ACC112 (cell line): ENCODE data around the gene RAB11FIP4.

Source experiments
- H2AFZ ChIP-seq: fragments of 200-600 bp; sonication (generic); one replicate; pipeline ENCODE4 v1.6.0; 2017; ENCODE audit warnings: antibody characterized with exemption, low read length; ENCODE audit not compliant: unreplicated experiment
- H3K27ac ChIP-seq: fragments of 200-600 bp; sonication (generic); 2 replicates; pipeline ENCODE4 v1.5.1; 2014; ENCODE audit warnings: low read depth, mild to moderate bottlenecking, antibody characterized with exemption, low read length, moderate library complexity
- H3K27me3 ChIP-seq: fragments of 200-600 bp; sonication (generic); 2 replicates; pipeline ENCODE4 v1.6.1; 2014; ENCODE audit warnings: mild to moderate bottlenecking, antibody characterized with exemption, low read length, moderate library complexity, mixed read lengths; ENCODE audit not compliant: insufficient read depth
- H3K36me3 ChIP-seq: fragments of 200-600 bp; sonication (generic); 2 replicates; pipeline ENCODE4 v1.6.1; 2016; ENCODE audit warnings: mild to moderate bottlenecking, antibody characterized with exemption, low read length, moderate library complexity, mixed read lengths; ENCODE audit not compliant: insufficient read depth
- H3K4me1 ChIP-seq: fragments of 200-600 bp; sonication (generic); one replicate; pipeline ENCODE4 v1.6.1; 2016; ENCODE audit warnings: low read length, mixed read lengths; ENCODE audit not compliant: insufficient read depth, unreplicated experiment, control insufficient read depth
- H3K4me3 ChIP-seq: fragments of 200-600 bp; sonication (generic); 2 replicates; pipeline ENCODE4 v1.5.1; 2014; ENCODE audit warnings: mild to moderate bottlenecking, low read depth, low read length
- H3K79me2 ChIP-seq: fragments of 200-600 bp; sonication (generic); one replicate; pipeline ENCODE4 v1.6.0; 2016; ENCODE audit warnings: low read length; ENCODE audit not compliant: control insufficient read depth, unreplicated experiment, insufficient read depth

The RAB11FIP4 gene

DNA sequence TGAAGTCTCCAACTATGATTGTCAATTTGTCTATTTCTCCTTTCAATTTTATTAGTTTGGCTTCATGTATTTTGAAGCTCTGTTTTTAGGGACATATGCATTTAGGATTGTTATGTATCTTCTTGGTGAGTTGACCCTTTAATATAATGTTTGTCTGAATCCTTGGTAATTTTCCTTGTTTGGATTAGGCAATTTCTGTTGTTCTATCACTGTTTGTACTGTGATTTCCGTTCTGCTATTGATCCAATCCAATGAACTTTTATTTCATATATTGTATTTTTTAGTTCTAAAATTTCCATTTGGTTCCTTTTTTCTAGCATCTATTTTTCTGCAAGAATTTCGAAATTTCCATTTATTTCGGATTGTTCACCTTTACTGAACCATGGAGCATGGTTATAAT, 31.0 kb downstream of the RAB11FIP4 start:
- Histone ChIP-seq H2AFZ (no peak overlapping the region), H3K4me3 (no peak overlapping the region), H3K27me3 (peaks cover 12% of the 10 kb centered on the region), H3K4me1 (no peaks in the 10 kb centered on the region), H3K79me2 (no peaks in the 10 kb centered on the region), H3K27ac (no peak overlapping the region), H3K36me3 (no peaks in the 10 kb centered on the region)

DNA sequence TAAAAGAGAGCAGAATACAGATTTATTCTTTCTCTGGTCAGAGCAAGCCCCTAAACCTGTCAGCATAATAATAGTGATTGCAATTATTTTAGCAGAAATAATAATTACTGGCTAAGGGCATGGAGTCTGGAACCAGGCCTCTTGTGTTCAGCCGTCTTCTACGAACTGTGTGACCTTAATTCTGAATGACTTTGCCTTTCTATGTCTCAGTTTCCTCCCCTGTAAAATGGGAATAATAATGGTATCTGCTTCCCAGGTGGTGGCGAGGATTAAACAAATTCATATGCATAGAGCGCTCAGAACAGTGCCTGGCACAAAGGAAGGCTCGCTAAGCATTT, 33.4 kb downstream of the RAB11FIP4 start:
- H3K4me1 ChIP-seq = no peaks in the 10 kb centered on the region
- no peak overlapping the region for H3K4me3 ChIP-seq
- no peaks in the 10 kb centered on the region for H3K36me3 ChIP-seq
- peaks cover 24% of the 10 kb centered on the region for H3K27me3 ChIP-seq
- H3K79me2 ChIP-seq = no peaks in the 10 kb centered on the region
- H2AFZ ChIP-seq = no peak overlapping the region
- H3K27ac ChIP-seq = no peak overlapping the region

DNA sequence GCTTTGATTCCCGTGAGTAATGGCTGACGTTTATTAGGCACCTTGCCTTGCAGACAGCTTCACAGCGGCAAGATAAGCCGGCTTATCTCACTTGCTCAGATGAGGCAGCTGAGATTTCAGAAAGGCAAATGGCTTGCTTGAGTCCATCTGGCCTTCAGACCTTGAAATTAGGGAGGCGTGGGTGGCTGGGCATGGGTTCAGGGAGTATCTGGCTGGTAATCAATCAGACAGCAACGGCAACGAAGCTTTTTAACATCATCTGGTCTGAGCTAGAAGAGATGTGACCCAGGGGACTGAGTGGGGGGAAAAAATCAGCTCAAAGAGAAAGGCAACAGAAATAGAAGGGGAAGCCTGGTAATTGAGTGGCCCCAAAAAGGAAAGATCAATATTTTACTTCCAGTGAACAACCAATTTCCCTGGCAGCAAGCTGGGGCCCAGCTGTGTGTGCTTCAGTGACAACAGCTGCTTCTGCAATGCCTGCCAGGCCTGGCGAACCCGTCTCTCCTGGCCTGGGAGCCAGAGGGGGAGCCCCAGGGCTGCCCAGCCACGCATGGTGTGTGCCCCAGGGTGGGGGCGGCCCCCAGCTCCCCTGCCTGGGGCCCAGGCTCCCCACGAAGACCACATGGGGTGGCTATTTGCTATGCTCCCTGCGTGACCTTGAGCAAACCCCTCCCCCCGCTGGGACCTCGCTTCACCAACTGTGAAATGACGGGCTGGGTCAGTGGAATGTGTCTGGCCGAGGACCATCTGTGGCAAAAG, 34.0 kb downstream of the RAB11FIP4 start:
- Histone ChIP-seq H3K4me3 (no peak overlapping the region), H3K36me3 (no peaks in the 10 kb centered on the region), H3K79me2 (no peaks in the 10 kb centered on the region), H2AFZ (no peak overlapping the region), H3K27ac (no peak overlapping the region), H3K27me3 (peaks cover 27% of the 10 kb centered on the region), H3K4me1 (no peaks in the 10 kb centered on the region)

DNA sequence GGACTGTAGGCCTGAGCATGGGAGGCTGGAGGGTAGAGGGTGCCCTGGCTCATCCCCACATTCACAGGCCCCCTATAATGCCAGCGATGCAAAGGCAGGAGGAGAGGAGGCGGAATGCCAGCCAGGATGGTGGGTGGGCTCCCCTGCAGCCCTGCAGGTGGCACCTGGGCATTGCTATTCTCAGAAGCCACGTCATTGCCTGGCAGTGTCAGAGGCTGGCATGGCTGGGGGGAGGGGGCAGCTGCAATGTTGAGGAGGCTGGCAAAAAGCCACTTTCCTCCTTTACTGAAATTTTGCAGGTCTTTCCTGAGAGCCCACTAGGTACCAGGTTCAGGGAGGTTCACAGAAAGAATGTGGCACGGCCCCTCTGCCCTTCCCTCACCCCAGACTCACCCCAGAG, 36.2 kb downstream of the RAB11FIP4 start:
- Histone ChIP-seq H3K27ac (no peak overlapping the region), H3K27me3 (peaks cover 43% of the 10 kb centered on the region), H3K4me1 (no peaks in the 10 kb centered on the region), H2AFZ (no peak overlapping the region), H3K36me3 (no peaks in the 10 kb centered on the region), H3K79me2 (no peaks in the 10 kb centered on the region), H3K4me3 (no peak overlapping the region)

DNA sequence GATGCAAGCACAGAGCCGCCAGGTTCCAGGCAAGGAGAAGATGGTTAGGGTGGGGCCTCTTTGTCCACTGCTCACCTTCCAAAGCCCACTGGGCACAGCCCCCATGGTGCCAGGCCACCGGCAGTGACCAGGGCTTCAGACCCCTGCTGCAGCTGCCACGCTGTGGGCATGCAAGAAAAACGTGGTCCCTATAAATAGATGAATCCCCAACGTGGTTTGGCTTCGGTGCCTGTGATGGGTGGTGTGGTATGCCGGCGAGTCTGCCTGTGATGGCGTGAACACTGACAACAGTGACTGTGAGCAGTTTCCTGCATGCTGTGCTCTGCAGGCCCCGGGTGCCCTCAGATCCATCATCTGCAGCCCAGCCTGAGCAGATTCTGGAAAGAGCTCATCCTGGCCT, 36.6 kb downstream of the RAB11FIP4 start:
- H2AFZ ChIP-seq = no peak overlapping the region
- H3K4me3 ChIP-seq = no peak overlapping the region
- H3K4me1 ChIP-seq = no peaks in the 10 kb centered on the region
- no peaks in the 10 kb centered on the region for H3K36me3 ChIP-seq
- H3K27me3 ChIP-seq = peaks cover 42% of the 10 kb centered on the region
- no peak overlapping the region for H3K27ac ChIP-seq
- no peaks in the 10 kb centered on the region for H3K79me2 ChIP-seq

DNA sequence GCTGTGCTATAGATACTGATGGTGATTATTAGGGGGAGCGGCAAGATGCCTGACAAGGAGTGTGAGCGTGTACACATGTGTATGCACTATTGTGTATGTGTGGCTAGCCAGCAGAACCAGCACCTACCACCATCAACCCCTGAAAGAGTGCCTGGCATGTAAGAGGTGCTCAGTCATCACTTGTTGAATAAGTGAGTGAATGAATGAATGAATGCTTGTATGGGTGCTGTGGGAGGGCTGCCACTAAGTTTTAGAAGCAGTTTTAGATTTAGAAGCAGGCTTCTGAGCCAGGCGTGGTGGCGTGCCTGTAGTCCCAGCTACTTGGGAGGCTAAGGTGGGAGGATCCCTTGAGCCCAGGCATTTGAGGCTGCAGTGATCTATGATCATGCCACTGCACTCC, 37.0 kb downstream of the RAB11FIP4 start:
- H3K27me3 ChIP-seq = peaks cover 38% of the 10 kb centered on the region

DNA sequence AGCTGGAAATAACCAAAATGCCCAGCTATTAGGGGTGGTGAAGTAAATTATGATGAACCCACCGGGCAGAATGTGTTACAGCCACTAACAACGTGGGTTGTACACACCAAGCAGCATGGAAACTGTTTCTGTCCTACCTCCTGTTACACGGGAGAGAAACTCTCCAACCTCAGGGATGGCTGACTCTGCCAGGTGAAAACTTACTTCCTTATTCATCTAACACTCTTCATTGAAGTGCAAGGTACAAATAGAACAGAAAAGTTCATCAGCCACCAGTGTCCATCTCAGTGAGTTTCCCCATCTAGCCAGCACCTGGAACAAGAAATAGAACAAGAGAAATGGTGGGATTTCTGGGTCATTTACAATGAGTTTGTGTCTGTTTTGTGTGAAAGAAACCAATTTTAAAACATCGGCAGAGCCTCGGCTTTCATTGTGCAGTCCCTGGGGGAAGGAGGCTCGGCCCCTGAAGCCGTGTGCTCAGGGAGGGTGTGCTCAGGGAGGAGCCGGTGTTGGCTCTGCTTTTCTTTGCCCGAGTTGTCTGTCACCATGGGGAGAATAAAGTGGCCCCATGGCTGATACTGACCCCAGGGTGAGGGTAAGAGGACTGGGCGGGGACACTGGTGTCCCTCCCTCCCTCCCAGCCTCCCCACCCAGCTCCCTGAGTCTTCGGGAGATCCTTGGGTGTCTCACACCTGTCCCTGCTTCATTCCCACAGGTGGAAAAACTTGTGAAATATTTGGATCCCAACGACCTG, 39.8 kb downstream of the RAB11FIP4 start:
- H3K79me2 ChIP-seq = no peaks in the 10 kb centered on the region
- H3K4me1 ChIP-seq = no peaks in the 10 kb centered on the region

More for the DNA sequence above, 37.0 kb downstream of the RAB11FIP4 start:
- H3K79me2 ChIP-seq = no peaks in the 10 kb centered on the region
- no peak overlapping the region for H3K27ac ChIP-seq
- no peaks in the 10 kb centered on the region for H3K36me3 ChIP-seq
- H2AFZ ChIP-seq = no peak overlapping the region
- H3K4me3 ChIP-seq = no peak overlapping the region
- no peaks in the 10 kb centered on the region for H3K4me1 ChIP-seq

DNA sequence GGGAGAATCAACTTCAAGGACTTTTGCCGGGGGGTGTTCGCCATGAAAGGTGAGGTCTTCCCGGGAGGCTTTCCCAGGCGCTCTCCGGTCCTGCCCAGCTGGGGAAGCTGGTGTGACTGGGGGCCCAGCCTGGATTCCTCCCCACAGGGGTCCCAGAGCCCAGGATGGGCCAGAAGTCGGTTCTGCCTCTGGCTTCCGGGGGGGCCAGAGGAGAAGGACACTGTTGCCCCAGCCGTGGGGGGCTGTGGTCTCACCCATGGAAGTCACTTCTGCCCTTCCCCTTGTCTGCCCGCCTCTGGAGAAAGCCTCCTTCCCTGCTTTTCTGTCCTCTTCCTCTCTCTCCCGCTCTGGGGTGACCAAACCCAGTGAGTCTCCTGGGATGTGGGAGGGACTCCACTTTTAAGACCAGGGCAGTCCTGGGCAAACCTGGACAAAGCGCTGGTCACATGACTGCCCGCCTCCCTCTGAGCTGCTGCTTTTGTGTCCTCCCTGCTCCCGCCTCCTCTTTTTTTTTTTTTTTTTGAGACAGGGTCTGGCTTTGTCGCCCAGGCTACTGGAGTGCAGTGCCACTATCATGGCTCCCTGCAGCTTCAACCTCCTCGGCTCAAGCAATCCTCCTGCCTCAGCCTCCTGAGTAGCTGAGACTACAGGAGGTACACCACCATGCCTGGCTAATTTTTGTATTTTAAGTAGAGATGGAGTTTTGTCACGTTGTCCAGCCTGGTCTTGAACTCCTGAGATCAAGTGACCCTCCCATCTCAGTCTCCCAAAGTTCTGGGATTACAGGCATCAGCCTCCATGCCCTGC, 40.6 kb downstream of the RAB11FIP4 start:
- H3K4me3 ChIP-seq = no peak overlapping the region
- H3K4me1 ChIP-seq = no peaks in the 10 kb centered on the region
- H3K79me2 ChIP-seq = no peaks in the 10 kb centered on the region
- no peaks in the 10 kb centered on the region for H3K36me3 ChIP-seq
- H3K27me3 ChIP-seq = peaks cover 37% of the 10 kb centered on the region
- H2AFZ ChIP-seq = no peak overlapping the region
- H3K27ac ChIP-seq = no peak overlapping the region

More for the DNA sequence above, 39.8 kb downstream of the RAB11FIP4 start:
- Histone ChIP-seq H3K27ac (no peak overlapping the region), H3K36me3 (no peaks in the 10 kb centered on the region), H2AFZ (no peak overlapping the region), H3K27me3 (peaks cover 37% of the 10 kb centered on the region), H3K4me3 (no peak overlapping the region)

DNA sequence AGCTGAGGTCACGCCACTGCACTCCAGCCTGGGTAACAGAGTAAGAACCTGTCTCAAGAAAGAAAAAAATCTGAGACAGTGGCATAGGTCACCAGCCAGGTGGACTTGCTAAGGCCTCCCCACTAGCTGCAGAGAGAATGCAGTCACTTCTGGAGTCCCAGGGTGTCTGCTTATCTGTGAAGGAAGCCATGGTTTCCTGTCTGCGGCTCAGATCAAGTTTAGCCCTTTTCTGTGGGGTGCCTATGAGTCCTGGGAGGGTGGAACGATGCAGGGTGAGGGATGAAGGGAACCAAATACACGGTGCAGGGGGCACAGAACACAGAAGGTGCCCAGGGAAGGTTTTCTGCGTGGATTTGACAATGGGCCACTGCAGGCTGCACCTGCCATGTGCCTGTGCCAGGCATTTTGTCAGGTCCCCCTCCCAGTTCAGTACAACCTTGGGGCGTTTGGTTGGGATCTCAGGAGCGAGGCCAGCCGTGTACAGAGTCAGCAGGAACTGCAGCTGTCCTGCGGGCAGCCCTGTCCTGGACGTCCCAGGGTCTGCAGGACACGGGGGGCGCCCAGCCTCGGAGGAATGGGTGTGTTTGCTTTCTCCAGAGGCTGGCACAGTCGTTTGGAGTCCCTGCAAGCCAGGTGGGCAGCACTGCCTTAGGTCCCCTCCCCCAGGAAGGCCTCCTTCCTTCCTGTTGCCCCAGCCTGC, 41.8 kb downstream of the RAB11FIP4 start:
- Histone ChIP-seq H3K27ac (no peak overlapping the region), H2AFZ (no peak overlapping the region), H3K4me1 (no peaks in the 10 kb centered on the region), H3K27me3 (peaks cover 36% of the 10 kb centered on the region), H3K79me2 (no peaks in the 10 kb centered on the region), H3K36me3 (no peaks in the 10 kb centered on the region), H3K4me3 (no peak overlapping the region)
